Amygdala (tissue), 56 donors: ENCODE data around the gene KRTAP20-1.

Source experiments
- DNase-seq, 56 donors: peaks; one replicate each; lab custom pipeline; 2025; lab: John Stamatoyannopoulos, UW

The KRTAP20-1 gene

GRCh38 chr21:30642564-30642963, 26.3 kb downstream of the KRTAP20-1 start, which contains the start of gene KRTAP20-3:
TSS of gene KRTAP20-3 (plus strand) at chr21:30642864.
- DNase-seq: no peak

- DNase-seq: no peak
These were observed 30.7 kb downstream of the KRTAP20-1 start for GRCh38 chr21:30646904-30647414.

GRCh38 chr21:30652891-30653290, 36.7 kb downstream of the KRTAP20-1 start:
- no peak for DNase-seq
